Measurements from ENCODE around the gene FAM184A.

GRCh38 chr6:119083007-119083406, 4.5 kb upstream of the FAM184A start:
- TF ChIP-seq CTCF (IDR thresholded peaks at IDR 0.05) (no peak), POLR2A (IDR thresholded peaks at IDR 0.05) (no peak), POLR2AphosphoS5 (IDR thresholded peaks at IDR 0.05) (no peak), EP300 (IDR thresholded peaks at IDR 0.05) (no peak)
